Urothelium cell line (cell line): ENCODE results near the gene GPRASP3.

Experiments
- DNase-seq: peaks from one replicate; pipeline ENCODE4 v3.0.0; 2011; ENCODE audit warnings: low spot score, mixed read lengths
- FAIRE-seq: peaks from 2 replicates; lab custom pipeline; 2011; peaks lifted over from hg19 to GRCh38; lab: Jason Lieb, UNC

GPRASP3 gene

DNA sequence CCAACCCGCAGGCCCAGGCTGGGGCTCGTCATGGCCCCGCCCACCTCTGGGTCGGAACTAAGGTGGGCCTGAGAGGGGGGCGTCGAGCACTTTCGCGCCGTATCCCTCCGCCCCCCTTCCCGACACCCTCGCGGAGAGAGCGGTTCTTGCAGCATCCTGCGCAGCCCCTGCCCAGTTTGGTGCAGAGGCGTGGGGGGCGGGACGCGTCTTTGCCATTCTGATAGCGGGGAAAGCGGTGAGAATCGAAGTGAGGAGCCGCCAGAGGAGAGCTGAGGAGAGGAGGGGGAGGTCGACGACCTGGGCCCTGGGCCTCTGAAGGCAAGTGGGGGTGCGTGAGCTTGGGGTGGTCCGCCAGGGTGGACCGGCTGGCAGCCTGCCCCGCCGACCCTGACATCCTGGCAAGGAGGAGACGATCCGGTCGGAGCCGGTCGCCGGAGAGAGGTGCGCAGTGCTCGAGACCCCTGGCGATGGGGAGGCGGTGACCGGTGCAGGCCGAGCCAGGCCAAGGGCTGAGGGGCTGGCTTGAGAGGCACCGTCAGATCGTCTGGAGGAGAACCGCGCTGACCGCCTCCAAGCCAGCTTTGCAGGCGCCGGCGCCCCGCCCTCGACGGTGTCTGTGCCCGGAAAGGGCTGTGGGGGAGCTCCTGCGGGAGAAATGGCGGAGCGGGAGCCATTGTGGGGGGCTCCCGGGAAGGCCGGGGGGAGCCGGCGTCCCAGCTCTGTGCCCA lies 25.5 kb downstream of the GPRASP3 start:
- DNase-seq (no peak), FAIRE-seq (no peak)

DNA sequence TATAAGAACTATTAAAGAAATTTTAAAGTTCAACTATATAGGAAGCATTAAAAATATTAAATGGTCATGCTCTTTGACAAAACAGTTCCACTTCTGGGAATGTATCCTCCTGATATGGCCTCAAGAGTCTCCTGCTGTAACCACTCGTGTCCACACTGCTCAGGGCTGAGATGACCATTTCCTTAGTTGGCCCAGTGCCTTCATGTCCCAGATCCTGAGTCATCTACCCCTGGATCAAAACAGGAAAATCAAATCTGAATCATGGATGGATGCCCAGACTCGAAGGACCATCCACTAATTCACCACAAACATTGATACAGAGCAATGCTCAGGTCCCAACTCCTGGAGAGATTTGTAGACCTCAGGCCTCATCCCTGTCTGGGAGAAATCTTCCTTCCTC lies 44.7 kb downstream of the GPRASP3 start:
- no peak for DNase-seq
- FAIRE-seq: no peak

DNA sequence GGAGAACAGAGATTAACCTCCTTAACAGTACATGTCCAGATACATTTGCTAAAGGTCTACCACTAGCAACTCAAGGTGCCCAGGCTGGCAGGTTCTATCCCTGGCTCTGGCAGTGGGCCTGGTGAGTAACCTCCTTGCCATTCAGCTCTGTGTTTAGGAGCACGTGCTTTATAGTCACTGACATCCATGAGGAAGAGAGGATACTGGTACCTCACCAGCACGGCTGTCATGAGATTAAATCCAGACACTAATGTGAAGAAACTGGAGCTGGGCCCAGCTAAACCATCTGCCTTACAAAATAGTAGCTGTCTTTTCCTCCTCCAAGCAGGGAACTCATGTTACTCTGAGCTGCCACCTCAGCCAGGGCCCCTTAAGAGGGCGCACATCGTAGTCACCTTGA lies 45.3 kb downstream of the GPRASP3 start:
- no peak for DNase-seq
- no peak for FAIRE-seq

DNA sequence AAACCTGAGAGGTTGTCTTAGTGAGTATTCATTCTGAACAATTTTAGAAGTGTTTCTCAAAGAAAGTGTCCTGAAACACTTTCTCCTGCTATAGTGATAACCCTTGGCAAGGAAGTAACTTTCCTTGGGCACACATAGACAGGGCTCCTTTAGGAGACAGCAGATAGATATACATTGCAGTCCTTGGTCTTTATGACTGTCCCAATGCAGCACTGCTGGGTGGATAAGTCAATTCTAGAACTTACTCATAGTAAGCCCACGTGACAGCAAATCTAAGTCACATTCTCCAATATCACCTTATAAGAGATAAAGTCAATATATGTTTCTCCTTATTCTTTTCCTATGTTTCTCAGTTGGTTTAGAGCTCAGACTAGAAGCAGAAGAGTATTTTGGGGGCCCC lies 46.7 kb downstream of the GPRASP3 start:
- DNase-seq: no peak
- no peak for FAIRE-seq

DNA sequence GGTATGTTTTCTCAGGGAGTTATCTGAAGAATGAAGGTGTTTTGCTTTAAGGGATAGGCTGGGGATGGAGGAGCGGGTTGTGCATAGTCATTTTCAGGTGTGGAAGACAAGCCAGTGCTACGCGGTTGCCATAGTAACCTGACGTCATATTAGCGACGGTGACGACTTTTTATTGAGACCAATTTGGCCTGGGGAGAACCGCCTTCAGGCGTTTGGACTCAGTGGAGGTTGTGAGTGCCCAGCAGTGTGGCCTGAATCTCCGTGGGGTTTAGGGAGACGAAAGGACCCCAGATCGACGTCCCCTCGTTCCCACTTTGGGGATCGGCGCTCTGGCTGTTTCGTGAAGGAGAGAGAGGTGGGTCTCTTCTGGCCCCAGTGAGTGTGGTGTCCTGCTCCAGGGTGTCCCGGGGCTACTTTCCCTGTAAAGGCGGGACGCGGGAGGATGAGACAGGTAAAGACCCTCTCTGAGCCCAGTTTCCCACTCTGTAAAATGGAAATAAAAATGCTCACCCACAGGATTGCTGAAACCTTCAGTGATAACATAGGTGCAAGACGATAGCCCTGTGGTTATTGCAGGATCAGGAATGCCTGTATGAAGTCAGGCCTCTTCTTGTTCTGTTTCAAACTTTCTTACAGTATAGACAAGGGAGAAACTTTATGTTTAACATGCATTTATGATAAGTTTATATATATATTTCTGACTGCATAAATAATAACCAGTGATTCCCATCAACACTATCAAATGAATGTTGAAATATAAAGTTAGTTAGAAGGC lies 48.6 kb downstream of the GPRASP3 start:
- DNase-seq (peak; percentile 85), FAIRE-seq (no peak)
